H9 (cell line): ENCODE results near the gene ELOVL4. TPM values are rescaled to one million over a fixed set of nuclear protein-coding genes. Genes with fewer than 3 reads are reported as not detected.

Experiments used
- DNase-seq: peaks from one replicate; pipeline ENCODE4 v3.0.0-alpha.2; 2017
- H2AFZ ChIP-seq: one replicate; pipeline ENCODE4 v1.6.1; 2013; ENCODE audit warnings: mild to moderate bottlenecking, low read length, control low read depth, moderate library complexity
- H2AK5ac ChIP-seq: 2 replicates; pipeline ENCODE4 v1.6.1; 2013; ENCODE audit warnings: low read length, control low read depth, mixed read lengths; ENCODE audit not compliant: insufficient read length
- H2BK120ac ChIP-seq: one replicate; pipeline ENCODE4 v1.6.1; 2013; ENCODE audit warnings: low read depth, mild to moderate bottlenecking, low read length, control low read depth, inconsistent platforms; ENCODE audit not compliant: poor library complexity, severe bottlenecking
- H2BK12ac ChIP-seq: 2 replicates; pipeline ENCODE4 v1.6.1; 2013; ENCODE audit warnings: low read length, control low read depth, mixed read lengths, low read depth; ENCODE audit not compliant: insufficient read length
- H2BK15ac ChIP-seq: 2 replicates; pipeline ENCODE4 v1.6.1; 2013; ENCODE audit warnings: low read depth, low read length, control low read depth
- H2BK20ac ChIP-seq: one replicate; pipeline ENCODE4 v1.6.1; 2013; ENCODE audit warnings: low read depth, mild to moderate bottlenecking, low read length, control low read depth, inconsistent platforms; ENCODE audit not compliant: poor library complexity, severe bottlenecking
- H2BK5ac ChIP-seq: 2 replicates; pipeline ENCODE4 v1.6.1; 2013; ENCODE audit warnings: low read length, control low read depth, mixed read lengths; ENCODE audit not compliant: insufficient read length
- H3K14ac ChIP-seq: 2 replicates; pipeline ENCODE4 v1.6.1; 2013; ENCODE audit warnings: low read length, control low read depth; ENCODE audit not compliant: insufficient read depth
- H3K18ac ChIP-seq: 2 replicates; pipeline ENCODE4 v1.6.1; 2013; ENCODE audit warnings: low read depth, mild to moderate bottlenecking, mixed read lengths, low read length, control low read depth; ENCODE audit not compliant: insufficient read length
- H3K23ac ChIP-seq: 2 replicates; pipeline ENCODE4 v1.6.1; 2013; ENCODE audit warnings: low read length, control low read depth, mixed read lengths, low read depth; ENCODE audit not compliant: insufficient read length
- H3K23me2 ChIP-seq: 2 replicates; pipeline ENCODE4 v1.6.1; 2013; ENCODE audit warnings: low read depth, mild to moderate bottlenecking, mixed read lengths, low read length, control low read depth; ENCODE audit not compliant: insufficient read length, poor library complexity, severe bottlenecking
- H3K27ac ChIP-seq: 2 replicates; pipeline ENCODE4 v1.5.1; 2013; ENCODE audit warnings: low read length, control low read depth, mixed read lengths, low read depth; ENCODE audit not compliant: insufficient read length
- H3K27me3 ChIP-seq: 2 replicates; pipeline ENCODE4 v1.6.1; 2013; ENCODE audit warnings: low read length, control low read depth, inconsistent platforms; ENCODE audit not compliant: insufficient read depth
- H3K4ac ChIP-seq: 2 replicates; pipeline ENCODE4 v1.6.1; 2013; ENCODE audit warnings: low read depth, mild to moderate bottlenecking, control low read depth, inconsistent platforms, low read length, moderate library complexity
- H3K4me1 ChIP-seq: 2 replicates; pipeline ENCODE4 v1.6.1; 2013; ENCODE audit warnings: low read length, control low read depth, inconsistent platforms; ENCODE audit not compliant: insufficient read depth
- H3K4me2 ChIP-seq: 2 replicates; pipeline ENCODE4 v1.6.1; 2013; ENCODE audit warnings: low read length, control low read depth, mixed read lengths; ENCODE audit not compliant: insufficient read length, insufficient read depth
- H3K56ac ChIP-seq: 2 replicates; pipeline ENCODE4 v1.6.1; 2013; ENCODE audit warnings: low read depth, mild to moderate bottlenecking, mixed read lengths, low read length, control low read depth; ENCODE audit not compliant: insufficient read length
- H3K79me1 ChIP-seq: 2 replicates; pipeline ENCODE4 v1.6.1; 2013; ENCODE audit warnings: low read depth, mild to moderate bottlenecking, moderate library complexity, low read length, control low read depth, inconsistent platforms; ENCODE audit not compliant: insufficient read depth, poor library complexity, severe bottlenecking
- H3K79me2 ChIP-seq: 2 replicates; pipeline ENCODE4 v1.6.1; 2013; ENCODE audit warnings: low read length, control low read depth, inconsistent platforms; ENCODE audit not compliant: insufficient read depth
- H3K9ac ChIP-seq: 2 replicates; pipeline ENCODE4 v1.6.1; 2013; ENCODE audit warnings: low read length, control low read depth, mixed read lengths; ENCODE audit not compliant: insufficient read length; ENCODE audit errors: extremely low read depth
- H3K9me3 ChIP-seq: one replicate; pipeline ENCODE4 v1.6.1; 2013; ENCODE audit warnings: low read depth, low read length, inconsistent platforms; ENCODE audit not compliant: control insufficient read depth
- H3T11ph ChIP-seq: one replicate; pipeline ENCODE4 v1.6.1; 2013; ENCODE audit warnings: mild to moderate bottlenecking, low read length, control low read depth, inconsistent platforms
- H4K20me1 ChIP-seq: one replicate; pipeline ENCODE4 v1.6.1; 2013; ENCODE audit not compliant: control insufficient read depth, insufficient read length, insufficient read depth
- H4K5ac ChIP-seq: 2 replicates; pipeline ENCODE4 v1.6.1; 2013; ENCODE audit warnings: low read depth, mild to moderate bottlenecking, mixed read lengths, low read length, control low read depth; ENCODE audit not compliant: insufficient read length
- H4K8ac ChIP-seq: replicated peaks from 2 replicates; pipeline ENCODE4 v1.6.1; 2013; ENCODE audit warnings: low read length, control low read depth, mixed read lengths, low read depth; ENCODE audit not compliant: insufficient read length
- H4K91ac ChIP-seq: 2 replicates; pipeline ENCODE4 v1.6.1; 2013; ENCODE audit warnings: low read depth, mild to moderate bottlenecking, moderate library complexity, mixed read lengths, low read length, control low read depth; ENCODE audit not compliant: insufficient read length
- H3K27ac Mint-ChIP-seq, 3 experiments: 2 replicates in 2 of 3; 3 replicates in 1 of 3; pipeline ENCODE4 v1.8.0; 2020 to 2021; ENCODE audit warnings: mixed read lengths in 3 of 3, mild to moderate bottlenecking in 1 of 3, moderate library complexity in 1 of 3
- H3K27me3 Mint-ChIP-seq: 2 replicates; pipeline ENCODE4 v1.8.0; 2021; ENCODE audit warnings: low read depth, mild to moderate bottlenecking, moderate library complexity, mixed read lengths
- H3K36me3 Mint-ChIP-seq, 3 experiments: 2 replicates in 2 of 3; 3 replicates in 1 of 3; pipeline ENCODE4 v1.8.0; 2020 to 2021; ENCODE audit warnings: low read depth in 3 of 3, mixed read lengths in 3 of 3; ENCODE audit not compliant: insufficient read depth in 1 of 3
- H3K4me1 Mint-ChIP-seq, 2 experiments: 2 replicates each; pipeline ENCODE4 v1.8.0; 2020; ENCODE audit warnings: mixed read lengths in 2 of 2
- H3K4me3 Mint-ChIP-seq, 2 experiments: 2 replicates in 1 of 2; 3 replicates in 1 of 2; pipeline ENCODE4 v1.8.0; 2020 to 2021; ENCODE audit warnings: mild to moderate bottlenecking in 2 of 2, mixed read lengths in 2 of 2, moderate library complexity in 1 of 2
- H3K9me3 Mint-ChIP-seq, 2 experiments: 2 replicates in 1 of 2; 3 replicates in 1 of 2; pipeline ENCODE4 v1.8.0; 2020; ENCODE audit warnings: mild to moderate bottlenecking in 2 of 2, mixed read lengths in 2 of 2, moderate library complexity in 1 of 2
- WGBS: extraction: QIAGEN DNeasy Blood & Tissue Kit; methylation state at CpG from one replicate; pipeline ENCODE4 v1.1.7; 2013; ENCODE audit warnings: missing lambda C conversion rate, low lambda C conversion rate, mixed read lengths; ENCODE audit not compliant: insufficient read length; ENCODE audit errors: extremely low coverage; 5-methylcytosine and 5-hydroxymethylcytosine counted together
- total RNA-seq: library from RNA; stranded (reverse); gene quantifications from 2 replicates; pipeline ENCODE4 v1.2.1, GENCODE V29; 2021
- TF ChIP-seq, protein P1 (sequence below): fragments of 200-600 bp; sonication (generic); conservative IDR thresholded peaks from 3 replicates; pipeline ENCODE4 v1.8.0; 2021; ENCODE audit warnings: antibody characterized with exemption, mild to moderate bottlenecking

The ELOVL4 gene
- total RNA-seq, 1 experiment from 2014 or later: 10.1 TPM

DNA sequence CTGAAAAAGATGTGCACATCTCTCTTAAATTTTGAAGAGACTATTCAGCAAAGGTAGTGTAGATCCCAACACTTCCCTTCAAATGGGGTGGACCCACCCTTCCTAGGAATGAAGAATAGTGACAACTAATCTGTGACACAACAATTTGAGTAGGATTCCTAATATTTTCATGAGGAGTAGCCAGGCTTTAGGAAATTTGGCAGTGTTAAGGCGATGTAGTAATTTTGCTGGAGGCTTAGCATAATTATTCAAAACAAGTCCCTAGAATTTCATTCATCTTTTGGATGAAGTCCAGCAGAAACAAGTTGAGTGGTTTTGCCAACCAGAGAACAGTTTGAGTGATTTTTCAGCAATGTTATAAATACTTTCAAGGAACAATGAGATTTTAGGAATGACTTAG, 52.4 kb downstream of the ELOVL4 start:
- Histone ChIP-seq H3K18ac (no peak overlapping the region), H3K23me2 (no peaks in the 10 kb centered on the region), H3K9ac (no peak overlapping the region), H3K9me3 (no peaks in the 10 kb centered on the region), H3T11ph (no peak overlapping the region), H3K4me1 (no peaks in the 10 kb centered on the region), H3K4me2 (no peak overlapping the region), H2BK20ac (no peak overlapping the region), H3K27me3 (no peaks in the 10 kb centered on the region), H2BK5ac (no peak overlapping the region), H3K27ac (no peak overlapping the region), H3K79me1 (no peaks in the 10 kb centered on the region), H4K8ac (no peak overlapping the region), H3K79me2 (no peaks in the 10 kb centered on the region), H2BK120ac (no peak overlapping the region), H4K5ac (no peak overlapping the region), H3K4ac (no peak overlapping the region), H4K20me1 (no peaks in the 10 kb centered on the region), H2AK5ac (no peak overlapping the region), H4K91ac (no peak overlapping the region), H3K23ac (no peak overlapping the region), H3K56ac (no peak overlapping the region), H2AFZ (no peak overlapping the region), H2BK12ac (no peak overlapping the region), H3K14ac (no peak overlapping the region), H2BK15ac (no peak overlapping the region)
- Mint-ChIP-seq H3K9me3 (peaks cover 18 to 25% of the 10 kb centered on the region in 2 experiments), H3K4me3 (no peak overlapping the region), H3K27ac (no peak overlapping the region), H3K36me3 (peaks cover 3 to 10% (median 4%) of the 10 kb centered on the region in 3 experiments; a peak in 6 of 7 replicates), H3K27me3 (no peaks in the 10 kb centered on the region), H3K4me1 (no peaks in the 10 kb centered on the region)
- no CpG with 5 or more reads among the region's 1 CpG for WGBS
- no peak for DNase-seq
- TF ChIP-seq, protein P1, sequence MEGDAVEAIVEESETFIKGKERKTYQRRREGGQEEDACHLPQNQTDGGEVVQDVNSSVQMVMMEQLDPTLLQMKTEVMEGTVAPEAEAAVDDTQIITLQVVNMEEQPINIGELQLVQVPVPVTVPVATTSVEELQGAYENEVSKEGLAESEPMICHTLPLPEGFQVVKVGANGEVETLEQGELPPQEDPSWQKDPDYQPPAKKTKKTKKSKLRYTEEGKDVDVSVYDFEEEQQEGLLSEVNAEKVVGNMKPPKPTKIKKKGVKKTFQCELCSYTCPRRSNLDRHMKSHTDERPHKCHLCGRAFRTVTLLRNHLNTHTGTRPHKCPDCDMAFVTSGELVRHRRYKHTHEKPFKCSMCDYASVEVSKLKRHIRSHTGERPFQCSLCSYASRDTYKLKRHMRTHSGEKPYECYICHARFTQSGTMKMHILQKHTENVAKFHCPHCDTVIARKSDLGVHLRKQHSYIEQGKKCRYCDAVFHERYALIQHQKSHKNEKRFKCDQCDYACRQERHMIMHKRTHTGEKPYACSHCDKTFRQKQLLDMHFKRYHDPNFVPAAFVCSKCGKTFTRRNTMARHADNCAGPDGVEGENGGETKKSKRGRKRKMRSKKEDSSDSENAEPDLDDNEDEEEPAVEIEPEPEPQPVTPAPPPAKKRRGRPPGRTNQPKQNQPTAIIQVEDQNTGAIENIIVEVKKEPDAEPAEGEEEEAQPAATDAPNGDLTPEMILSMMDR: no peak
